ENCODE measurements around the gene FAM78B. TPM values are rescaled to one million over a fixed set of nuclear protein-coding genes. Genes with fewer than 3 reads are reported as not detected.
A peak's percentile ranks its signal among the peaks of the same experiment; 100 is the strongest.

FAM78B gene, protein sequence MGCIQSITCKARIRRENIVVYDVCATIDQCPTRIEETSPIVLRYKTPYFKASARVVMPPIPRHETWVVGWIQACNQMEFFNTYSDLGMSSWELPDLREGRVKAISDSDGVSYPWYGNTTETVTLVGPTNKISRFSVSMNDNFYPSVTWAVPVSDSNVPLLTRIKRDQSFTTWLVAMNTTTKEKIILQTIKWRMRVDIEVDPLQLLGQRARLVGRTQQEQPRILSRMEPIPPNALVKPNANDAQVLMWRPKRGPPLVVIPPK
- total RNA-seq (2021) (0.24 and 0.50 TPM in 2 replicates), Bru-seq, nascent RNA (percentile 24 among the genes with signal in this experiment), BruChase-seq, experiment 1, labeled RNA remaining after a 2-hour chase (percentile 25 among the genes with signal in this experiment), BruChase-seq, experiment 2, labeled RNA remaining after a 6-hour chase (percentile 22 among the genes with signal in this experiment)
- long read RNA-seq, result 0 reads

DNA sequence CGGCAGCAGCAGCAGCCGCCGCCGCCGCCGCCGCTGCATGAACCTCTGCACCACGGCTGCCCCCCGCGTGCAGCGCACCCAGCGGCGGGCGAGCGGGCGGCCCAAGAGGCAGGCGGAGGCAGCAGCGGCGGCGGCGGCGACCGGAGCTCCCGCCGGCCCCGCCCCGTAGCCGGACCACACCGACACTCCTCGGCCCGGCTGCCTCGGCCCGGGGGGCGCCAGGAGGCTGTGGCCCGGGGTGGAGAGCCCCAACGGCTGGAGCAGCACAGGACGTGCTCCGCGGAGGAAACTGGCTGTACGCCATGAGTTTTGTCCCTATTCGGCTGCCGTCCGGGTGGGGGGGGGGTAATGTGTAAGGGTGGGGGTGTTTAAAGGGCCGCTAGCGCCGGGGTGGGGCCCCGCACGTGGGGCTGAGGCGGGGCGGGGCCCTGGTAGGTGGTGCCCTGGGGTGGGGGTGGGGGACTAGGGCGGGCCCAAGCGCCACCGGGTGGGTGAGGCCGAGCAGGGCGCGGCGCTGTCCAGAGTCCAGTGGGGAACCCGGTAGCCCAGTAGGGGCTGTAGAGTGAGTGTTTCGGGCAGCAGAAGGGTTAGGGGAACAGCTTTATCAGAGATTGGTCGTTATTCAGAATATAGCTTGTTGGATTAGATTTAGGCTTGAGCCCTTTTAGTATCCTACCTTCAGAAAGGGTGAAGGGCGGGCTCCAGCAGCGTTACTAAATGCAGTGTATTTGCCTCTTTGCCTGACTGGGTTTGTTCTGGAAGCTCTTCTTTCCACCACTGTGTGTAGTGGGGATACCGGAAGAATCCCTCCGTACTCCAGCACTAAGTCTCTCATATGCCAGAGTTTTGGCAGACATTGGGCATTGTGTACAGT is at the start of gene FAM78B:
Gene FAM78B (minus strand): TSS at position 304 of the 874 bp plus-strand sequence. CDS start 753 bp downstream, outside the sequence.
- TF ChIP-seq, protein P1, sequence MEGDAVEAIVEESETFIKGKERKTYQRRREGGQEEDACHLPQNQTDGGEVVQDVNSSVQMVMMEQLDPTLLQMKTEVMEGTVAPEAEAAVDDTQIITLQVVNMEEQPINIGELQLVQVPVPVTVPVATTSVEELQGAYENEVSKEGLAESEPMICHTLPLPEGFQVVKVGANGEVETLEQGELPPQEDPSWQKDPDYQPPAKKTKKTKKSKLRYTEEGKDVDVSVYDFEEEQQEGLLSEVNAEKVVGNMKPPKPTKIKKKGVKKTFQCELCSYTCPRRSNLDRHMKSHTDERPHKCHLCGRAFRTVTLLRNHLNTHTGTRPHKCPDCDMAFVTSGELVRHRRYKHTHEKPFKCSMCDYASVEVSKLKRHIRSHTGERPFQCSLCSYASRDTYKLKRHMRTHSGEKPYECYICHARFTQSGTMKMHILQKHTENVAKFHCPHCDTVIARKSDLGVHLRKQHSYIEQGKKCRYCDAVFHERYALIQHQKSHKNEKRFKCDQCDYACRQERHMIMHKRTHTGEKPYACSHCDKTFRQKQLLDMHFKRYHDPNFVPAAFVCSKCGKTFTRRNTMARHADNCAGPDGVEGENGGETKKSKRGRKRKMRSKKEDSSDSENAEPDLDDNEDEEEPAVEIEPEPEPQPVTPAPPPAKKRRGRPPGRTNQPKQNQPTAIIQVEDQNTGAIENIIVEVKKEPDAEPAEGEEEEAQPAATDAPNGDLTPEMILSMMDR (conservative IDR thresholded peaks at IDR 0.05; ENCODE audit: low read depth, low read length), result no peak; the same call in 1 of the 2 replicates
- no peak for TF ChIP-seq EZH2 (IDR thresholded peaks at IDR 0.05; ENCODE audit: borderline replicate concordance, low read depth, low read length, poor library complexity, severe bottlenecking)
- CTCF ChIA-PET, result interaction anchor here (1.6 kb wide), 1 partner anchor 242 kb away, joined by 4 read pairs; no protein-coding TSS in a partner anchor
- DNase-seq (ENCODE audit: low spot score), result peak; percentile 79
- Histone ChIP-seq H3K9me3 (ENCODE audit: low read depth, low read length, poor library complexity, severe bottlenecking) (no peaks in the 10 kb centered on the region), H3K27ac (ENCODE audit: low read depth, low read length, poor library complexity, severe bottlenecking) (no peak within 1 kb of the TSS), H3K27me3 (replicated peaks; ENCODE audit: insufficient read depth, low read depth, low read length, poor library complexity) (peaks cover 65% of the 10 kb centered on the region), H3K36me3 (ENCODE audit: insufficient read depth, low read length, poor library complexity, severe bottlenecking) (no peaks in the 10 kb centered on the region), H3K4me1 (ENCODE audit: insufficient read depth, low read length, poor library complexity, severe bottlenecking) (peaks cover 12% of the 10 kb centered on the region), H3K4me3 (ENCODE audit: low read depth, low read length, poor library complexity, severe bottlenecking) (peak within 1 kb of the TSS; percentile 58)
- BruUV-seq (replicated peaks), result no TSS peak
- intact Hi-C loops (cut with micrococcal nuclease; ENCODE audit: unreplicated experiment), result loop anchor here (10.0 kb wide), 1 partner anchor 242 kb away; no protein-coding TSS in a partner anchor
- POLR2A ChIA-PET (ENCODE audit: low non-redundant PET), result no interaction called here

DNA sequence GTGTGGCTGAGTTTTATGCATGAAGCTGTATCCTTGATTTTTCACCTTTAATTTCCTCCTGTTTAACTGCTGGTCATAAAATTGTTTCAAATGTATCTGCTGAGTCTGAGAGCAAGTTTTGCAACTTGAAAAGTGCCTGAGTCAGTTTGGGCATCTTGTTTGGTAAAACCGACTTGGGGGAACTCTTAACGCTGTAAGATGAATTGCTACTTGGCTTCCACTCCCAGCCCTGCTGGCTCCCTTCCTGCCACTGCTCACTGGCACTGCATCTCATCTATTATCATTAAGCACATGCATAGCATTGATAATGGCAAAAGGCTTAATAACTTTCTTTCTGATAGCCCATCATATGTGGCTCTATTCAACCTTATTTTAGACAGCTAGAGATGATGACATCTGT is 35.7 kb upstream of the FAM78B start:
- no peaks in the 10 kb centered on the region for H3K36me3 ChIP-seq (ENCODE audit: insufficient read depth, low read length, poor library complexity, severe bottlenecking)
- H3K27ac ChIP-seq (ENCODE audit: low read depth, low read length, poor library complexity, severe bottlenecking), result no peak overlapping the region
- CTCF ChIA-PET, result no interaction called here
- H3K4me1 ChIP-seq (ENCODE audit: insufficient read depth, low read length, poor library complexity, severe bottlenecking), result no peaks in the 10 kb centered on the region
- H3K27me3 ChIP-seq (replicated peaks; ENCODE audit: insufficient read depth, low read depth, low read length, poor library complexity), result no peaks in the 10 kb centered on the region
- BruUV-seq (replicated peaks), result no TSS peak
- H3K4me3 ChIP-seq (ENCODE audit: low read depth, low read length, poor library complexity, severe bottlenecking), result no peak overlapping the region
- no peaks in the 10 kb centered on the region for H3K9me3 ChIP-seq (ENCODE audit: low read depth, low read length, poor library complexity, severe bottlenecking)
- intact Hi-C loops (cut with micrococcal nuclease; ENCODE audit: unreplicated experiment), result no loop called here
- DNase-seq (ENCODE audit: low spot score), result no peak
- no peak for TF ChIP-seq EZH2 (IDR thresholded peaks at IDR 0.05; ENCODE audit: borderline replicate concordance, low read depth, low read length, poor library complexity, severe bottlenecking)
- TF ChIP-seq, protein P1 (conservative IDR thresholded peaks at IDR 0.05; ENCODE audit: low read depth, low read length), result no peak
- POLR2A ChIA-PET (ENCODE audit: low non-redundant PET), result no interaction called here

DNA sequence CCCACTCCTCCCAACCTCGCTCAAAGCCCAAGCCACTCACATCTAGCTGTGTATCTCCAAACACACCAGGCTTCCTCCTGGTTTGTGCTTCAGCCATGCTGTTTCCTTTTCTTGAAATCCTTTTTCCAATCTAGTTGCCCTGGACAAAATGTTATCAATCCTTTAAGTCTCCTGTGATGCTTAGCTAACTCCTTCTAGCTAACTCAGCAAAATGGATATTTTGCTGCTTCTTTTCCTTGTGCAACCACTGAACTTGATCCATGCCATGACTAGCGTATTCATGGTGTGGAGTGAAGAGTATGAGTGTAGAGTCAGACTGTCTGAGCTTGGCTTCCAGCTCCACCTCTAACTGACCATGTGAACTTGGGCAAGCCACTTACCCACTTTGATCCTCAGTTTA is 33.9 kb upstream of the FAM78B start:
- ChIA-PET POLR2A (ENCODE audit: low non-redundant PET) (no interaction called here), CTCF (no interaction called here)
- DNase-seq (ENCODE audit: low spot score), result no peak

More for the DNA sequence above, 33.9 kb upstream of the FAM78B start:
- H3K9me3 ChIP-seq (ENCODE audit: low read depth, low read length, poor library complexity, severe bottlenecking), result no peaks in the 10 kb centered on the region
- H3K4me3 ChIP-seq (ENCODE audit: low read depth, low read length, poor library complexity, severe bottlenecking), result no peak overlapping the region
- BruUV-seq (replicated peaks), result no TSS peak
- TF ChIP-seq EZH2 (IDR thresholded peaks at IDR 0.05; ENCODE audit: borderline replicate concordance, low read depth, low read length, poor library complexity, severe bottlenecking), result no peak
- TF ChIP-seq, protein P1 (conservative IDR thresholded peaks at IDR 0.05; ENCODE audit: low read depth, low read length), result no peak
- no peak overlapping the region for H3K27ac ChIP-seq (ENCODE audit: low read depth, low read length, poor library complexity, severe bottlenecking)
- H3K27me3 ChIP-seq (replicated peaks; ENCODE audit: insufficient read depth, low read depth, low read length, poor library complexity), result no peaks in the 10 kb centered on the region
- H3K4me1 ChIP-seq (ENCODE audit: insufficient read depth, low read length, poor library complexity, severe bottlenecking), result no peaks in the 10 kb centered on the region
- intact Hi-C loops (cut with micrococcal nuclease; ENCODE audit: unreplicated experiment), result no loop called here
- H3K36me3 ChIP-seq (ENCODE audit: insufficient read depth, low read length, poor library complexity, severe bottlenecking), result no peaks in the 10 kb centered on the region
